GM23338 (cell line): ENCODE measurements around the gene HRH2. TPM values are rescaled to one million over a fixed set of nuclear protein-coding genes. Genes with fewer than 3 reads are reported as not detected.

Experiments used
- ATAC-seq: fragments of 200-7000 bp; cut with Tn5 transposase; 3 replicates; pipeline ENCODE4 v1.9.1; 2020
- DNase-seq: peaks from one replicate; pipeline ENCODE4 v3.0.0-alpha.2; 2015; ENCODE audit warnings: low spot score
- H2AFZ ChIP-seq: fragments of 200-600 bp; sonication (generic); 2 replicates; pipeline ENCODE4 v1.8.0; 2016; ENCODE audit warnings: antibody characterized with exemption, mild to moderate bottlenecking, moderate library complexity
- H3F3A ChIP-seq: fragments of 200-600 bp; sonication (generic); replicated peaks from 2 replicates; pipeline ENCODE4 v1.8.0; 2017; ENCODE audit warnings: antibody characterized with exemption, mixed run types, low read depth
- H3K27ac ChIP-seq: fragments of 200-600 bp; sonication (generic); 2 replicates; pipeline ENCODE4 v1.6.1; 2016; ENCODE audit warnings: low read depth
- H3K27me3 ChIP-seq: fragments of 200-600 bp; sonication (generic); 2 replicates; pipeline ENCODE4 v1.8.0; 2016; ENCODE audit warnings: mild to moderate bottlenecking, mixed run types, moderate library complexity; ENCODE audit not compliant: insufficient read depth
- H3K36me3 ChIP-seq: fragments of 200-600 bp; sonication (generic); 2 replicates; pipeline ENCODE4 v1.8.0; 2016; ENCODE audit warnings: mild to moderate bottlenecking; ENCODE audit not compliant: insufficient read depth
- H3K4me1 ChIP-seq: fragments of 200-600 bp; sonication (generic); 2 replicates; pipeline ENCODE4 v1.8.0; 2016; ENCODE audit warnings: mild to moderate bottlenecking, moderate library complexity; ENCODE audit not compliant: insufficient read depth
- H3K4me2 ChIP-seq: fragments of 200-600 bp; sonication (generic); 2 replicates; pipeline ENCODE4 v1.7.1; 2017; ENCODE audit warnings: mixed run types
- H3K4me3 ChIP-seq: fragments of 200-600 bp; sonication (generic); 2 replicates; pipeline ENCODE4 v1.6.1; 2016; ENCODE audit warnings: mixed run types
- H3K79me2 ChIP-seq: fragments of 200-600 bp; sonication (generic); replicated peaks from 2 replicates; pipeline ENCODE4 v1.8.0; 2017; ENCODE audit warnings: mild to moderate bottlenecking; ENCODE audit not compliant: insufficient read depth
- H3K9me2 ChIP-seq: fragments of 200-600 bp; sonication (generic); 2 replicates; pipeline ENCODE4 v1.8.0; 2017; ENCODE audit not compliant: insufficient read depth
- H4K20me1 ChIP-seq: fragments of 200-600 bp; sonication (generic); replicated peaks from 2 replicates; pipeline ENCODE4 v1.8.0; 2017; ENCODE audit warnings: mild to moderate bottlenecking; ENCODE audit not compliant: insufficient read depth
- H3K27ac Mint-ChIP-seq: 2 replicates; pipeline ENCODE4 v1.8.0; 2020; ENCODE audit warnings: inconsistent platforms, mild to moderate bottlenecking, moderate library complexity, mixed read lengths
- H3K27me3 Mint-ChIP-seq: 3 replicates; pipeline ENCODE4 v1.8.0; 2022; ENCODE audit warnings: low read depth, mild to moderate bottlenecking, moderate library complexity, mixed read lengths, inconsistent platforms; ENCODE audit not compliant: insufficient read depth, poor library complexity
- H3K36me3 Mint-ChIP-seq: 3 replicates; pipeline ENCODE4 v1.8.0; 2021; ENCODE audit warnings: low read depth, mild to moderate bottlenecking, inconsistent platforms, moderate library complexity, mixed read lengths
- H3K4me1 Mint-ChIP-seq: 3 replicates; pipeline ENCODE4 v1.8.0; 2020; ENCODE audit warnings: mild to moderate bottlenecking, inconsistent platforms, mixed read lengths
- H3K4me3 Mint-ChIP-seq: 3 replicates; pipeline ENCODE4 v1.8.0; 2021; ENCODE audit warnings: moderate library complexity, mild to moderate bottlenecking, inconsistent platforms, mixed read lengths
- H3K9me3 Mint-ChIP-seq: 3 replicates; pipeline ENCODE4 v1.8.0; 2020; ENCODE audit warnings: moderate library complexity, mild to moderate bottlenecking, inconsistent platforms, mixed read lengths
- CREB1 ChIP-seq: fragments of 250-450 bp; sonication (Bioruptor Pico); IDR thresholded peaks from 2 replicates; pipeline ENCODE4 v1.5.0; 2020; ENCODE audit warnings: low read depth, mild to moderate bottlenecking, moderate library complexity
- CTCF ChIP-seq, 2 experiments: fragments of 200-600 bp in 1 of 2; sonication (generic) in 1 of 2; conservative IDR thresholded peaks; 2 replicates each; pipeline versions ENCODE4 v1.5.1 to v1.6.1; 2016 to 2017; ENCODE audit warnings: antibody characterized with exemption in 2 of 2, low read depth in 2 of 2, mild to moderate bottlenecking in 2 of 2, moderate library complexity in 1 of 2
- ETS1 ChIP-seq: IDR thresholded peaks from 2 replicates; pipeline ENCODE4 v1.6.1; 2016; ENCODE audit warnings: antibody characterized with exemption
- EZH2 ChIP-seq: fragments of 200-600 bp; sonication (generic); IDR thresholded peaks from one replicate; pipeline ENCODE4 v1.8.0; 2017; ENCODE audit warnings: antibody characterized with exemption, mild to moderate bottlenecking, low read depth; ENCODE audit not compliant: unreplicated experiment
- EZH2phosphoT487 ChIP-seq: fragments of 200-600 bp; sonication (generic); IDR thresholded peaks from one replicate; pipeline ENCODE4 v1.8.1; 2018; ENCODE audit warnings: antibody characterized with exemption; ENCODE audit not compliant: unreplicated experiment
- JUNB ChIP-seq: IDR thresholded peaks from one replicate; pipeline ENCODE4 v1.6.1; 2016; ENCODE audit warnings: antibody characterized with exemption; ENCODE audit not compliant: unreplicated experiment
- NANOG ChIP-seq: IDR thresholded peaks from 2 replicates; pipeline ENCODE4 v1.6.1; 2016; ENCODE audit warnings: antibody characterized with exemption, borderline replicate concordance
- POLR2AphosphoS5 ChIP-seq: IDR thresholded peaks from 2 replicates; pipeline ENCODE4 v1.6.1; 2016; ENCODE audit warnings: antibody characterized with exemption, low read depth
- STAT1 ChIP-seq: IDR thresholded peaks from one replicate; pipeline ENCODE4 v1.6.1; 2016; ENCODE audit warnings: antibody characterized with exemption; ENCODE audit not compliant: unreplicated experiment
- ZNF114 ChIP-seq: fragments of 250-450 bp; sonication (Bioruptor Pico); IDR thresholded peaks from 2 replicates; pipeline ENCODE4 v1.5.0; 2020; ENCODE audit warnings: mild to moderate bottlenecking, moderate library complexity
- ZNF331 ChIP-seq: fragments of 250-450 bp; sonication (Bioruptor Pico); IDR thresholded peaks from 2 replicates; pipeline ENCODE4 v1.5.0; 2020; ENCODE audit warnings: low read depth, mild to moderate bottlenecking, moderate library complexity
- ZNF462 ChIP-seq: fragments of 250-450 bp; sonication (Bioruptor Pico); IDR thresholded peaks from 2 replicates; pipeline ENCODE4 v1.5.0; 2020; ENCODE audit warnings: mild to moderate bottlenecking, moderate library complexity
- polyA plus RNA-seq: library from polyadenylated mRNA; unstranded; fragments of >200 nt; fragmentation: Nextera tagmentation; extraction: Ambion mirVana; gene quantifications from 2 replicates; pipeline ENCODE4 v1.2.1, GENCODE V29; 2016
- total RNA-seq: library from RNA; depleted of rRNA; stranded (reverse); fragments of >200 nt; shearing (Covaris generic); gene quantifications from 2 replicates; pipeline ENCODE4 v1.2.3, GENCODE V29; 2014
- TF ChIP-seq, protein P1 (sequence below): IDR thresholded peaks from one replicate; pipeline ENCODE4 v1.6.1; 2018; ENCODE audit warnings: antibody characterized with exemption; ENCODE audit not compliant: unreplicated experiment

HRH2 gene
- total and polyA plus RNA-seq, 2 experiments from 2014 or later: 6.8 to 7.0 TPM

GRCh38 chr5:175642998-175643397 lies 14.9 kb upstream of the HRH2 start:
- TF ChIP-seq CTCF (conservative IDR thresholded peaks at IDR 0.05; ENCODE audit: low read depth in 2 of 2) (no peak), ZNF462 (CRISPR knock-in tag) (no peak), STAT1 (no peak), ZNF331 (CRISPR knock-in tag) (no peak), ETS1 (no peak), POLR2AphosphoS5 (no peak), EZH2 (no peak), NANOG (no peak), JUNB (no peak), EZH2phosphoT487 (no peak), ZNF114 (CRISPR knock-in tag) (no peak), CREB1 (no peak)
- TF ChIP-seq, protein P1, sequence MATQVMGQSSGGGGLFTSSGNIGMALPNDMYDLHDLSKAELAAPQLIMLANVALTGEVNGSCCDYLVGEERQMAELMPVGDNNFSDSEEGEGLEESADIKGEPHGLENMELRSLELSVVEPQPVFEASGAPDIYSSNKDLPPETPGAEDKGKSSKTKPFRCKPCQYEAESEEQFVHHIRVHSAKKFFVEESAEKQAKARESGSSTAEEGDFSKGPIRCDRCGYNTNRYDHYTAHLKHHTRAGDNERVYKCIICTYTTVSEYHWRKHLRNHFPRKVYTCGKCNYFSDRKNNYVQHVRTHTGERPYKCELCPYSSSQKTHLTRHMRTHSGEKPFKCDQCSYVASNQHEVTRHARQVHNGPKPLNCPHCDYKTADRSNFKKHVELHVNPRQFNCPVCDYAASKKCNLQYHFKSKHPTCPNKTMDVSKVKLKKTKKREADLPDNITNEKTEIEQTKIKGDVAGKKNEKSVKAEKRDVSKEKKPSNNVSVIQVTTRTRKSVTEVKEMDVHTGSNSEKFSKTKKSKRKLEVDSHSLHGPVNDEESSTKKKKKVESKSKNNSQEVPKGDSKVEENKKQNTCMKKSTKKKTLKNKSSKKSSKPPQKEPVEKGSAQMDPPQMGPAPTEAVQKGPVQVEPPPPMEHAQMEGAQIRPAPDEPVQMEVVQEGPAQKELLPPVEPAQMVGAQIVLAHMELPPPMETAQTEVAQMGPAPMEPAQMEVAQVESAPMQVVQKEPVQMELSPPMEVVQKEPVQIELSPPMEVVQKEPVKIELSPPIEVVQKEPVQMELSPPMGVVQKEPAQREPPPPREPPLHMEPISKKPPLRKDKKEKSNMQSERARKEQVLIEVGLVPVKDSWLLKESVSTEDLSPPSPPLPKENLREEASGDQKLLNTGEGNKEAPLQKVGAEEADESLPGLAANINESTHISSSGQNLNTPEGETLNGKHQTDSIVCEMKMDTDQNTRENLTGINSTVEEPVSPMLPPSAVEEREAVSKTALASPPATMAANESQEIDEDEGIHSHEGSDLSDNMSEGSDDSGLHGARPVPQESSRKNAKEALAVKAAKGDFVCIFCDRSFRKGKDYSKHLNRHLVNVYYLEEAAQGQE: no peak
- H3K4me2 ChIP-seq: no peak overlapping the region
- H3K27ac ChIP-seq: no peak overlapping the region
- H3F3A ChIP-seq: no peaks in the 10 kb centered on the region
- H3K4me1 ChIP-seq: peaks cover 30% of the 10 kb centered on the region
- no peak overlapping the region for H3K4me3 Mint-ChIP-seq
- ATAC-seq (no peak), DNase-seq (no peak)
- H3K27me3 Mint-ChIP-seq: peaks cover 4% of the 10 kb centered on the region
- H4K20me1 ChIP-seq: no peaks in the 10 kb centered on the region
- H3K9me3 Mint-ChIP-seq: peaks cover 18% of the 10 kb centered on the region
- no peaks in the 10 kb centered on the region for H3K36me3 ChIP-seq
- H3K4me3 ChIP-seq: no peak overlapping the region
- no peak overlapping the region for H2AFZ ChIP-seq
- no peaks in the 10 kb centered on the region for H3K9me2 ChIP-seq
- no peaks in the 10 kb centered on the region for H3K79me2 ChIP-seq
- H3K36me3 Mint-ChIP-seq: peaks cover 17% of the 10 kb centered on the region; the same call in 2 of the 3 replicates
- no peaks in the 10 kb centered on the region for H3K27me3 ChIP-seq
- H3K4me1 Mint-ChIP-seq: peaks cover 27% of the 10 kb centered on the region
- no peak overlapping the region for H3K27ac Mint-ChIP-seq
